Right atrium auricular region (tissue), 2 donors: ENCODE data around the gene TBX18. TPM values are rescaled to one million over a fixed set of nuclear protein-coding genes. Genes with fewer than 3 reads are reported as not detected.

Experiments
- DNase-seq: peaks from one replicate; pipeline ENCODE4 v3.0.0-alpha.2; 2019; ENCODE audit warnings: low spot score
- H3K27ac ChIP-seq, 2 donors: fragments of 200-600 bp; sonication (generic); 1 replicate in 1 of 2; 2 replicates in 1 of 2; pipeline ENCODE4 v1.5.1; 2016 to 2019
- H3K27me3 ChIP-seq, 2 donors: fragments of 200-600 bp; sonication (generic); one replicate each; pipeline versions ENCODE4 v1.5.1 to v1.6.0; 2017 to 2019
- H3K36me3 ChIP-seq: fragments of 200-600 bp; sonication (generic); one replicate; pipeline ENCODE4 v1.5.1; 2016
- H3K4me1 ChIP-seq, 2 donors: fragments of 200-600 bp; sonication (generic); one replicate each; pipeline versions ENCODE4 v1.5.1 to v1.6.0; 2017 to 2019
- H3K4me3 ChIP-seq, 2 donors: fragments of 200-600 bp; sonication (generic); 1 replicate in 1 of 2; 2 replicates in 1 of 2; pipeline ENCODE4 v1.5.1; 2017 to 2019; ENCODE audit warnings: mild to moderate bottlenecking in 1 of 2, moderate library complexity in 1 of 2
- H3K9me3 ChIP-seq, 2 donors: fragments of 200-600 bp; sonication (generic); one replicate each; pipeline ENCODE4 v1.5.1; 2019
- CTCF ChIP-seq, 2 donors: fragments of 200-600 bp; sonication (generic); IDR thresholded peaks; one replicate each; pipeline ENCODE4 v1.5.1; 2019; ENCODE audit warnings: antibody characterized with exemption in 2 of 2
- total RNA-seq, 2 donors: library from RNA; depleted of rRNA; stranded (reverse); fragments of >200 nt; gene quantifications; one replicate each; pipeline ENCODE4 v1.1.0, GENCODE V29; 2016

Gene TBX18
- total RNA-seq, 2 donors from 2014 or later = 8.2 to 13.1 TPM

- DNase-seq = no peak
- no peak for TF ChIP-seq CTCF (IDR thresholded peaks at IDR 0.05)
Measured at GRCh38 chr6:84789170-84789569, 24.8 kb upstream of the TBX18 start.

GRCh38 chr6:84788689-84789088 is 24.3 kb upstream of the TBX18 start:
- H3K36me3 ChIP-seq = no peaks in the 10 kb centered on the region

More at GRCh38 chr6:84789170-84789569, 24.8 kb upstream of the TBX18 start:
- no peaks in the 10 kb centered on the region for H3K4me1 ChIP-seq
- no peaks in the 10 kb centered on the region for H3K36me3 ChIP-seq
- H3K9me3 ChIP-seq = no peaks in the 10 kb centered on the region
- no peak overlapping the region for H3K4me3 ChIP-seq
- H3K27me3 ChIP-seq = no peaks in the 10 kb centered on the region
- no peak overlapping the region for H3K27ac ChIP-seq

GRCh38 chr6:84785671-84786070 is 21.3 kb upstream of the TBX18 start:
- Histone ChIP-seq H3K27me3 (no peaks in the 10 kb centered on the region), H3K36me3 (no peaks in the 10 kb centered on the region), H3K4me3 (no peak overlapping the region), H3K9me3 (no peaks in the 10 kb centered on the region), H3K27ac (no peak overlapping the region), H3K4me1 (no peaks in the 10 kb centered on the region)
- TF ChIP-seq CTCF (IDR thresholded peaks at IDR 0.05) = no peak
- no peak for DNase-seq

More at GRCh38 chr6:84788689-84789088, 24.3 kb upstream of the TBX18 start:
- H3K27me3 ChIP-seq = no peaks in the 10 kb centered on the region
- H3K4me1 ChIP-seq = no peaks in the 10 kb centered on the region
- no peak for TF ChIP-seq CTCF (IDR thresholded peaks at IDR 0.05)
- no peak overlapping the region for H3K27ac ChIP-seq
- no peak for DNase-seq
- H3K9me3 ChIP-seq = no peaks in the 10 kb centered on the region
- no peak overlapping the region for H3K4me3 ChIP-seq

GRCh38 chr6:84779917-84780316 is 15.5 kb upstream of the TBX18 start:
- no peaks in the 10 kb centered on the region for H3K27me3 ChIP-seq

GRCh38 chr6:84779380-84779779 is 15.0 kb upstream of the TBX18 start:
- no peak overlapping the region for H3K4me3 ChIP-seq
- TF ChIP-seq CTCF (IDR thresholded peaks at IDR 0.05) = no peak
- H3K9me3 ChIP-seq = no peaks in the 10 kb centered on the region
- H3K27me3 ChIP-seq = no peaks in the 10 kb centered on the region
- H3K36me3 ChIP-seq = no peaks in the 10 kb centered on the region
- peaks cover 0 to 7% of the 10 kb centered on the region in 2 donors for H3K4me1 ChIP-seq
- H3K27ac ChIP-seq = no peak overlapping the region
- no peak for DNase-seq

More at GRCh38 chr6:84779917-84780316, 15.5 kb upstream of the TBX18 start:
- no peak overlapping the region for H3K27ac ChIP-seq
- peaks cover 0 to 1% of the 10 kb centered on the region in 2 donors for H3K4me1 ChIP-seq
- no peak for DNase-seq
- H3K9me3 ChIP-seq = no peaks in the 10 kb centered on the region
- no peak for TF ChIP-seq CTCF (IDR thresholded peaks at IDR 0.05)
- no peak overlapping the region for H3K4me3 ChIP-seq
- H3K36me3 ChIP-seq = no peaks in the 10 kb centered on the region

- Histone ChIP-seq H3K4me3 (no peak overlapping the region), H3K36me3 (no peaks in the 10 kb centered on the region), H3K9me3 (no peaks in the 10 kb centered on the region), H3K27me3 (peaks cover 0 to 4% of the 10 kb centered on the region in 2 donors), H3K4me1 (peaks cover 0 to 19% of the 10 kb centered on the region in 2 donors), H3K27ac (no peak overlapping the region)
- DNase-seq = no peak
- no peak for TF ChIP-seq CTCF (IDR thresholded peaks at IDR 0.05)
Measured at GRCh38 chr6:84777888-84778287, 13.5 kb upstream of the TBX18 start.
